ENCODE measurements around the gene MCC. TPM values are rescaled to one million over a fixed set of nuclear protein-coding genes. Genes with fewer than 3 reads are reported as not detected.

The MCC gene
- total RNA-seq, 2 donors from 2014 or later = 7.5 to 9.9 TPM

- ATAC-seq (no peak), DNase-seq (no peak)
- H3K36me3 ChIP-seq (replicated peaks in 1 of 2; ENCODE audit: insufficient read depth in 1 of 2, low read depth in 2 of 2) = no peaks in the 10 kb centered on the region
- no peak for TF ChIP-seq CTCF (IDR thresholded peaks at IDR 0.05)
- TF ChIP-seq POLR2A (IDR thresholded peaks at IDR 0.05) = no peak
- peaks cover 9% of the 10 kb centered on the region for H3K4me1 ChIP-seq
- no peak overlapping the region for H3K4me3 ChIP-seq
- intact Hi-C loops (cut with DNase I) = no loop called here
- no peaks in the 10 kb centered on the region for H3K27me3 ChIP-seq
- H3K27ac ChIP-seq = no peak overlapping the region
- WGBS, 2 donors = 97 to 99% methylated on average over 4 of the region's 4 CpGs
- H3K9me3 ChIP-seq = no peaks in the 10 kb centered on the region
These were observed 30.6 kb upstream of the MCC start for GRCh38 chr5:113518884-113519283.

- no peaks in the 10 kb centered on the region for H3K36me3 ChIP-seq (replicated peaks in 1 of 2; ENCODE audit: insufficient read depth in 1 of 2, low read depth in 2 of 2)
- H3K9me3 ChIP-seq = no peaks in the 10 kb centered on the region
- ATAC-seq = no peak
- no peaks in the 10 kb centered on the region for H3K27me3 ChIP-seq
- 9 to 15% methylated on average over 5 to 9 of the region's 9 CpGs for WGBS, 2 donors
- DNase-seq = no peak
- H3K4me3 ChIP-seq = peak overlapping the region in 1 of 2 donors; percentile 64
- peaks cover 9% of the 10 kb centered on the region for H3K4me1 ChIP-seq
- intact Hi-C loops (cut with DNase I) = no loop called here
- TF ChIP-seq CTCF (IDR thresholded peaks at IDR 0.05) = no peak
- peak overlapping the region; percentile 85 to 93 (median 88) for H3K27ac ChIP-seq
These were observed 26.0 kb upstream of the MCC start for GRCh38 chr5:113514289-113514635.

GRCh38 chr5:113513384-113514288, 25.4 kb upstream of the MCC start, which contains the start of gene YTHDC2:
TSS of gene YTHDC2 (plus strand) at chr5:113513694. CDS start at chr5:113513896, 202 bp downstream.
- peak; percentile 85 to 89 (median 87) for DNase-seq
- Histone ChIP-seq H3K4me3 (peak within 1 kb of the TSS; percentile 54 to 64), H3K27ac (peak within 1 kb of the TSS; percentile 85 to 93 (median 88)), H3K9me3 (no peaks in the 10 kb centered on the region), H3K36me3 (replicated peaks in 1 of 2; ENCODE audit: insufficient read depth in 1 of 2, low read depth in 2 of 2) (no peaks in the 10 kb centered on the region), H3K4me1 (peaks cover 9% of the 10 kb centered on the region), H3K27me3 (no peaks in the 10 kb centered on the region)
- WGBS, 2 donors = 1 to 4% methylated on average over 19 to 70 of the region's 72 CpGs
- ATAC-seq = peak; percentile 97
- intact Hi-C loops (cut with DNase I) = no loop called here
- TF ChIP-seq CTCF (IDR thresholded peaks at IDR 0.05) (peak in 4 of 7 experiments; percentile 20 to 28 (median 25)), POLR2A (IDR thresholded peaks at IDR 0.05) (peak; percentile 55 to 84 (median 78))

- intact Hi-C loops (cut with DNase I) = no loop called here
- WGBS, 2 donors = 81 to 82% methylated on average over 3 of the region's 3 CpGs
- no peak for TF ChIP-seq POLR2A (IDR thresholded peaks at IDR 0.05)
- TF ChIP-seq CTCF (IDR thresholded peaks at IDR 0.05) = no peak
- H3K4me1 ChIP-seq = peaks cover 9% of the 10 kb centered on the region
- no peak overlapping the region for H3K4me3 ChIP-seq
- H3K27ac ChIP-seq = no peak overlapping the region
- DNase-seq (no peak), ATAC-seq (no peak)
- no peaks in the 10 kb centered on the region for H3K36me3 ChIP-seq (replicated peaks in 1 of 2; ENCODE audit: insufficient read depth in 1 of 2, low read depth in 2 of 2)
- no peaks in the 10 kb centered on the region for H3K27me3 ChIP-seq
- H3K9me3 ChIP-seq = no peaks in the 10 kb centered on the region
These were observed 24.1 kb upstream of the MCC start for GRCh38 chr5:113512341-113512740.
